ENCODE results near the gene ZNF576. TPM values are rescaled to one million over a fixed set of nuclear protein-coding genes. Genes with fewer than 3 reads are reported as not detected.
"Not testable (repeated sequence)": the region's sequence is repeated elsewhere in the genome, so short reads cannot be mapped to it uniquely, and the experiment has no call there.

ZNF576 gene
- total and polyA plus RNA-seq, 2 donors (not counting 1 experiment from before 2014, with no cell fraction given): 7.9 to 17.3 TPM

DNA sequence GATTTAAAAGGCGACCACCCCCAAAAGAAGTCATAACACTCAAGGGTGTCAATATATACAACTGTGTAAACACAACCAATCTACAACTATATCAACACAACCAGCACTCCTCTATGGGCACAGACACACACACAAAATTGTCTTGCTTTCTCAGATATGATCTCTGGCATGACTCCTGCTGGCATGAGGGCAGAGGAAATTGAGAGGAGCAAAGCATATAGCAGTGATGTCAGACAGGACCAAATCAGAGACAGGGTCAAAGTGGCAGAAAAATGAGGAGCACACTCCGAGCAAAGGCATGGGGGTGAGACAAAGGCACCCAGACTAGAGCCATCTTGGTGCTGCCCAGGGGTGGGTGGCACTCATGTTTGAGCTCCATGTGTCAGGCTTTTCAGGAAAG is 10.0 kb upstream of the ZNF576 start:
- WGBS (ENCODE audit: insufficient coverage): 79% methylated on average over 2 of the region's 2 CpGs
- H3K27me3 Mint-ChIP-seq: no peaks in the 10 kb centered on the region
- no peak overlapping the region for H3K9ac ChIP-seq (ENCODE audit: low read length)
- peaks cover 0 to 2% of the 10 kb centered on the region in 2 experiments for H3K36me3 ChIP-seq (replicated peaks in 1 of 2; ENCODE audit: control extremely low read depth in 1 of 2, control insufficient read depth in 1 of 2, extremely low read depth in 1 of 2, insufficient read depth in 2 of 2, low read length in 1 of 2)
- intact Hi-C loops (cut with micrococcal nuclease): no loop called here
- no peak for TF ChIP-seq EZH2 (IDR thresholded peaks at IDR 0.05; ENCODE audit: borderline replicate concordance, insufficient read depth, low read depth, low read length, poor library complexity, severe bottlenecking)
- TF ChIP-seq, protein P1, sequence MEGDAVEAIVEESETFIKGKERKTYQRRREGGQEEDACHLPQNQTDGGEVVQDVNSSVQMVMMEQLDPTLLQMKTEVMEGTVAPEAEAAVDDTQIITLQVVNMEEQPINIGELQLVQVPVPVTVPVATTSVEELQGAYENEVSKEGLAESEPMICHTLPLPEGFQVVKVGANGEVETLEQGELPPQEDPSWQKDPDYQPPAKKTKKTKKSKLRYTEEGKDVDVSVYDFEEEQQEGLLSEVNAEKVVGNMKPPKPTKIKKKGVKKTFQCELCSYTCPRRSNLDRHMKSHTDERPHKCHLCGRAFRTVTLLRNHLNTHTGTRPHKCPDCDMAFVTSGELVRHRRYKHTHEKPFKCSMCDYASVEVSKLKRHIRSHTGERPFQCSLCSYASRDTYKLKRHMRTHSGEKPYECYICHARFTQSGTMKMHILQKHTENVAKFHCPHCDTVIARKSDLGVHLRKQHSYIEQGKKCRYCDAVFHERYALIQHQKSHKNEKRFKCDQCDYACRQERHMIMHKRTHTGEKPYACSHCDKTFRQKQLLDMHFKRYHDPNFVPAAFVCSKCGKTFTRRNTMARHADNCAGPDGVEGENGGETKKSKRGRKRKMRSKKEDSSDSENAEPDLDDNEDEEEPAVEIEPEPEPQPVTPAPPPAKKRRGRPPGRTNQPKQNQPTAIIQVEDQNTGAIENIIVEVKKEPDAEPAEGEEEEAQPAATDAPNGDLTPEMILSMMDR (IDR thresholded peaks at IDR 0.05): no peak
- H3K4me3 Mint-ChIP-seq: no peak overlapping the region
- no peak overlapping the region for H3K27ac Mint-ChIP-seq
- no peaks in the 10 kb centered on the region for H3K27me3 ChIP-seq (replicated peaks in 1 of 4; ENCODE audit: control extremely low read depth in 1 of 4, control insufficient read depth in 3 of 4, insufficient read depth in 4 of 4, low read length in 3 of 4)
- H3K27ac ChIP-seq (ENCODE audit: low read length in 2 of 2): no peak overlapping the region
- H2AFZ ChIP-seq (ENCODE audit: insufficient read depth, low read depth, low read length, poor library complexity, severe bottlenecking): no peak overlapping the region
- POLR2A ChIA-PET: no interaction called here
- no peak overlapping the region for H3K4me3 ChIP-seq (ENCODE audit: control extremely low read depth in 1 of 5, extremely low read depth in 1 of 5, insufficient read depth in 1 of 5, low read depth in 2 of 5, low read length in 4 of 5)
- H3K4me1 ChIP-seq (ENCODE audit: control insufficient read depth in 2 of 2, insufficient read depth in 2 of 2, low read length in 2 of 2): peaks cover 34 to 64% of the 10 kb centered on the region in 2 donors
- H3K9me3 ChIP-seq (ENCODE audit: control extremely low read depth in 1 of 3, control insufficient read depth in 2 of 3, insufficient read depth in 1 of 3, low read length in 2 of 3): peaks cover 0 to 8% (median 0%) of the 10 kb centered on the region in 3 donors
- no peaks in the 10 kb centered on the region for H4K20me1 ChIP-seq (ENCODE audit: control insufficient read depth, insufficient read depth, low read length, poor library complexity, severe bottlenecking)
- H3K9me3 Mint-ChIP-seq (ENCODE audit: insufficient read depth): no peaks in the 10 kb centered on the region
- H3K4me1 Mint-ChIP-seq: peaks cover 56% of the 10 kb centered on the region
- CTCF ChIA-PET: no interaction called here
- ATAC-seq (ENCODE audit: low read depth): no peak
- H3K4me2 ChIP-seq (replicated peaks; ENCODE audit: low read depth, low read length, poor library complexity, severe bottlenecking): no peak overlapping the region
- peaks cover 11% of the 10 kb centered on the region for H3K79me2 ChIP-seq (ENCODE audit: control insufficient read depth, insufficient read depth, low read length)
- DNase-seq: no peak

DNA sequence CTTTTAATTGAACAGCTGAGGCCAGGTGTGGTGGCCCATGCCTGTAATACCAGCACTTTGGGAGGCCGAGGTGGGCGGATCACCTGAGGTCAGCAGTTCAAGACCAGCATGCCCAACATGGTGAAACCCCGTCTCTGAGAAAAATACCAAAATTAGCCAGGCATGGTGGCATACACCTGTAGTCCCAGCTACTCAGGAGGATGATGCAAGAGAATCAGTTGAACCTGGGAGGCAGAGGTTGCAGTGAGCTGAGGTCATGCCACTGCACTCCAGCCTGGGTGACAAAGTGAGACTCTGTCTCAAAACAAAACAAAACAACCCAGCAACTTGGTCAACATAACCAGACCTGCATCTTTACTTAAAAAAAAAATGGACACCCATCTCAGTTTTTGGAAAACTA is 9.4 kb upstream of the ZNF576 start:
- peaks cover 34 to 57% of the 10 kb centered on the region in 2 donors for H3K4me1 ChIP-seq (ENCODE audit: control insufficient read depth in 2 of 2, insufficient read depth in 2 of 2, low read length in 2 of 2)
- CTCF ChIA-PET; intact Hi-C loops (cut with micrococcal nuclease); H3K4me2 ChIP-seq (replicated peaks; ENCODE audit: low read depth, low read length, poor library complexity, severe bottlenecking); H3K27ac ChIP-seq (ENCODE audit: low read length in 2 of 2); ATAC-seq (ENCODE audit: low read depth); H3K4me3 Mint-ChIP-seq; H4K20me1 ChIP-seq (ENCODE audit: control insufficient read depth, insufficient read depth, low read length, poor library complexity, severe bottlenecking); H3K4me3 ChIP-seq (ENCODE audit: control extremely low read depth in 1 of 5, extremely low read depth in 1 of 5, insufficient read depth in 1 of 5, low read depth in 2 of 5, low read length in 4 of 5); H3K9me3 Mint-ChIP-seq (ENCODE audit: insufficient read depth); H3K27me3 ChIP-seq (replicated peaks in 1 of 4; ENCODE audit: control extremely low read depth in 1 of 4, control insufficient read depth in 3 of 4, insufficient read depth in 4 of 4, low read length in 3 of 4); DNase-seq; H3K27me3 Mint-ChIP-seq; H3K9ac ChIP-seq (ENCODE audit: low read length); H3K9me3 ChIP-seq (ENCODE audit: control extremely low read depth in 1 of 3, control insufficient read depth in 2 of 3, insufficient read depth in 1 of 3, low read length in 2 of 3); H3K27ac Mint-ChIP-seq; H2AFZ ChIP-seq (ENCODE audit: insufficient read depth, low read depth, low read length, poor library complexity, severe bottlenecking); POLR2A ChIA-PET; H3K36me3 ChIP-seq (replicated peaks in 1 of 2; ENCODE audit: control extremely low read depth in 1 of 2, control insufficient read depth in 1 of 2, extremely low read depth in 1 of 2, insufficient read depth in 2 of 2, low read length in 1 of 2): not testable (repeated sequence)
- peaks cover 11% of the 10 kb centered on the region for H3K79me2 ChIP-seq (ENCODE audit: control insufficient read depth, insufficient read depth, low read length)
- H3K4me1 Mint-ChIP-seq: peaks cover 49% of the 10 kb centered on the region
- WGBS (ENCODE audit: insufficient coverage): 100% methylated on average over 2 of the region's 3 CpGs
